ENCODE results near the gene CDA.

CDA gene

GRCh38 chr1:20636785-20637347 is 48.0 kb downstream of the CDA start:
- H3K4me3 ChIP-seq (ENCODE audit: low read depth, low read length): no peak overlapping the region
- TF ChIP-seq MAX (IDR thresholded peaks at IDR 0.05; ENCODE audit: low read depth, low read length) (no peak), CTCF (IDR thresholded peaks at IDR 0.05; ENCODE audit: low read depth, low read length) (no peak), MYC (IDR thresholded peaks at IDR 0.05; ENCODE audit: low read depth, low read length) (no peak), POLR2A (IDR thresholded peaks at IDR 0.05; ENCODE audit: extremely low read depth, insufficient read length) (no peak)
- DNase-seq (ENCODE audit: low read depth): no peak

- no peak overlapping the region for H3K4me3 ChIP-seq (ENCODE audit: low read depth, low read length)
- no peak for TF ChIP-seq POLR2A (IDR thresholded peaks at IDR 0.05; ENCODE audit: extremely low read depth, insufficient read length)
- peak; percentile 71 for TF ChIP-seq CTCF (IDR thresholded peaks at IDR 0.05; ENCODE audit: low read depth, low read length)
- TF ChIP-seq MYC (IDR thresholded peaks at IDR 0.05; ENCODE audit: low read depth, low read length): no peak
- DNase-seq (ENCODE audit: low read depth): peak; percentile 66
Observed at GRCh38 chr1:20640183-20640597, 51.3 kb downstream of the CDA start.

GRCh38 chr1:20641975-20642374 is 53.1 kb downstream of the CDA start:
- no peak overlapping the region for H3K4me3 ChIP-seq (ENCODE audit: low read depth, low read length)
- DNase-seq (ENCODE audit: low read depth): no peak
- TF ChIP-seq MYC (IDR thresholded peaks at IDR 0.05; ENCODE audit: low read depth, low read length) (no peak), POLR2A (IDR thresholded peaks at IDR 0.05; ENCODE audit: extremely low read depth, insufficient read length) (no peak), MAX (IDR thresholded peaks at IDR 0.05; ENCODE audit: low read depth, low read length) (no peak), CTCF (IDR thresholded peaks at IDR 0.05; ENCODE audit: low read depth, low read length) (no peak)

GRCh38 chr1:20643080-20643479 is 54.2 kb downstream of the CDA start:
- TF ChIP-seq MYC (IDR thresholded peaks at IDR 0.05; ENCODE audit: low read depth, low read length) (no peak), MAX (IDR thresholded peaks at IDR 0.05; ENCODE audit: low read depth, low read length) (no peak), POLR2A (IDR thresholded peaks at IDR 0.05; ENCODE audit: extremely low read depth, insufficient read length) (no peak), CTCF (IDR thresholded peaks at IDR 0.05; ENCODE audit: low read depth, low read length) (no peak)
- no peak overlapping the region for H3K4me3 ChIP-seq (ENCODE audit: low read depth, low read length)
- no peak for DNase-seq (ENCODE audit: low read depth)

- TF ChIP-seq CTCF (IDR thresholded peaks at IDR 0.05; ENCODE audit: low read depth, low read length) (no peak), POLR2A (IDR thresholded peaks at IDR 0.05; ENCODE audit: extremely low read depth, insufficient read length) (no peak), MYC (IDR thresholded peaks at IDR 0.05; ENCODE audit: low read depth, low read length) (no peak), MAX (IDR thresholded peaks at IDR 0.05; ENCODE audit: low read depth, low read length) (no peak)
- no peak for DNase-seq (ENCODE audit: low read depth)
- no peak overlapping the region for H3K4me3 ChIP-seq (ENCODE audit: low read depth, low read length)
Observed at GRCh38 chr1:20644416-20644815, 55.5 kb downstream of the CDA start.

GRCh38 chr1:20645414-20645813 is 56.5 kb downstream of the CDA start:
- TF ChIP-seq MAX (IDR thresholded peaks at IDR 0.05; ENCODE audit: low read depth, low read length) (no peak), MYC (IDR thresholded peaks at IDR 0.05; ENCODE audit: low read depth, low read length) (no peak), CTCF (IDR thresholded peaks at IDR 0.05; ENCODE audit: low read depth, low read length) (no peak), POLR2A (IDR thresholded peaks at IDR 0.05; ENCODE audit: extremely low read depth, insufficient read length) (no peak)
- H3K4me3 ChIP-seq (ENCODE audit: low read depth, low read length): no peak overlapping the region
- DNase-seq (ENCODE audit: low read depth): no peak

Measured in NB4 (cell line).